KMS-11 (cell line): ENCODE measurements around the gene LBH.
A peak's percentile ranks its signal among the peaks of the same experiment; 100 is the strongest.

Source experiments
- H2AFZ ChIP-seq: fragments of 200-600 bp; sonication (generic); 2 replicates; pipeline ENCODE4 v1.6.1; 2016; ENCODE audit warnings: antibody characterized with exemption, mixed run types, low read depth
- H3K27ac ChIP-seq: fragments of 200-600 bp; sonication (generic); 2 replicates; pipeline ENCODE4 v1.6.1; 2016; ENCODE audit warnings: mild to moderate bottlenecking, mixed run types
- H3K27me3 ChIP-seq: fragments of 200-600 bp; sonication (generic); 2 replicates; pipeline ENCODE4 v1.6.1; 2017; ENCODE audit warnings: mild to moderate bottlenecking, low read depth, mixed run types, moderate library complexity; ENCODE audit not compliant: insufficient read depth
- H3K36me3 ChIP-seq: fragments of 200-600 bp; sonication (generic); 2 replicates; pipeline ENCODE4 v1.6.1; 2017; ENCODE audit warnings: mild to moderate bottlenecking, mixed run types; ENCODE audit not compliant: insufficient read depth
- H3K4me1 ChIP-seq: fragments of 200-600 bp; sonication (generic); 2 replicates; pipeline ENCODE4 v1.6.1; 2016; ENCODE audit warnings: mild to moderate bottlenecking, low read depth, mixed run types; ENCODE audit not compliant: poor library complexity, severe bottlenecking
- H3K4me2 ChIP-seq: fragments of 200-600 bp; sonication (generic); 2 replicates; pipeline ENCODE4 v1.7.0; 2016; ENCODE audit warnings: mild to moderate bottlenecking, mixed run types
- H3K4me3 ChIP-seq: fragments of 200-600 bp; sonication (generic); IDR thresholded peaks from 2 replicates; pipeline ENCODE4 v1.6.1; 2017; ENCODE audit warnings: low read depth, low read length, mixed read lengths; ENCODE audit not compliant: insufficient read depth
- H3K79me2 ChIP-seq: fragments of 200-600 bp; sonication (generic); 2 replicates; pipeline ENCODE4 v1.6.1; 2016; ENCODE audit warnings: low read depth, mixed run types; ENCODE audit not compliant: insufficient read depth
- H3K9ac ChIP-seq: fragments of 200-600 bp; sonication (generic); 2 replicates; pipeline ENCODE4 v1.6.1; 2016; ENCODE audit warnings: mild to moderate bottlenecking, mixed run types
- H4K20me1 ChIP-seq: fragments of 200-600 bp; sonication (generic); 2 replicates; pipeline ENCODE4 v1.6.1; 2016; ENCODE audit warnings: mild to moderate bottlenecking, mixed run types; ENCODE audit not compliant: insufficient read depth
- TF ChIP-seq, protein P1 (sequence below): fragments of 200-600 bp; sonication (generic); conservative IDR thresholded peaks from 2 replicates; pipeline ENCODE4 v1.6.1; 2017; ENCODE audit warnings: low read depth, mild to moderate bottlenecking, antibody characterized with exemption, low read length, moderate library complexity, mixed read lengths

Gene LBH

DNA sequence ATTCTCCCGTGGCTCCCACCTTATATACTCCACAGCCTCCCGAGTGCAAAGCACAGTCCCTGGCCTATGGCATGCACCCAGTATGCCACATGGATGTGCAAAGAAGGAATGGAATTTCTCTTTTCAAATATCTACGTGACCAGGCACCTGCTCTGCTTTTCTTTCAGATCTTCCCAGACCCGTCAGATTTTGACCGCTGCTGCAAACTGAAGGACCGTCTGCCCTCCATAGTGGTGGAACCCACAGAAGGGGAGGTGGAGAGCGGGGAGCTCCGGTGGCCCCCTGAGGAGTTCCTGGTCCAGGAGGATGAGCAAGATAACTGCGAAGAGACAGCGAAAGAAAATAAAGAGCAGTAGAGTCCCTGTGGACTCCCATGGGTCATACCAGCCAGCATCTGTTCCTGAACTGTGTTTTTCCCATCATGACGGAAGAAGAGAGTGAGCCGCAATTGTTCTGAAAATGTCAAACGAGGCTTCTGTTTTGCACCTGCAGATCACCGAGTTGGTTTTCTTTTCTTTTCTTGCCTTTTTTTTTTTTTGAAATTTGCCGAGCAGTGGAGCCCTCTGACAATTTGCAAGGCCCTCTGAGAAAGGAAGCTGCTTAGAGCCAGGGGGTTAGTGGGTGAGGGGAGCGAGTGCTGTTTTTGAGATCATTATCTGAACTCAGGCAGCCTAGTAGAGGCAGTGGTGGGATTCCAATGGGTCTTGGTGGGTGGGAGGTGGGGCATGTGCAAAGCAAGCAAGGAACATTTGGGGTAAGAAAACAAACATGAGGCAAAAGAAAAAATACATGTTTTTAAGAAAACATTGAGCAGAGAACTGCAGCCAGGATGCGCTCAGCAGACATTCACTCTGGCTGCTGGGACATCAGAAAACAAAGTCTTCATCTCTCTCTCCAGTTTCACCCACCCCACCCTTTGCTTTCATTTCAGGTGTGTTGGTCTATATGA lies 26.2 kb downstream of the LBH start:
- Histone ChIP-seq H3K27ac (peak overlapping the region; percentile 6; the same call in 1 of the 2 replicates), H3K36me3 (no peaks in the 10 kb centered on the region), H3K4me3 (no peak overlapping the region), H3K79me2 (no peaks in the 10 kb centered on the region), H4K20me1 (no peaks in the 10 kb centered on the region), H3K9ac (no peak overlapping the region), H3K4me1 (peaks cover 63% of the 10 kb centered on the region), H3K27me3 (no peaks in the 10 kb centered on the region), H3K4me2 (no peak overlapping the region; the same call in 1 of the 2 replicates), H2AFZ (no peak overlapping the region)
- TF ChIP-seq, protein P1, sequence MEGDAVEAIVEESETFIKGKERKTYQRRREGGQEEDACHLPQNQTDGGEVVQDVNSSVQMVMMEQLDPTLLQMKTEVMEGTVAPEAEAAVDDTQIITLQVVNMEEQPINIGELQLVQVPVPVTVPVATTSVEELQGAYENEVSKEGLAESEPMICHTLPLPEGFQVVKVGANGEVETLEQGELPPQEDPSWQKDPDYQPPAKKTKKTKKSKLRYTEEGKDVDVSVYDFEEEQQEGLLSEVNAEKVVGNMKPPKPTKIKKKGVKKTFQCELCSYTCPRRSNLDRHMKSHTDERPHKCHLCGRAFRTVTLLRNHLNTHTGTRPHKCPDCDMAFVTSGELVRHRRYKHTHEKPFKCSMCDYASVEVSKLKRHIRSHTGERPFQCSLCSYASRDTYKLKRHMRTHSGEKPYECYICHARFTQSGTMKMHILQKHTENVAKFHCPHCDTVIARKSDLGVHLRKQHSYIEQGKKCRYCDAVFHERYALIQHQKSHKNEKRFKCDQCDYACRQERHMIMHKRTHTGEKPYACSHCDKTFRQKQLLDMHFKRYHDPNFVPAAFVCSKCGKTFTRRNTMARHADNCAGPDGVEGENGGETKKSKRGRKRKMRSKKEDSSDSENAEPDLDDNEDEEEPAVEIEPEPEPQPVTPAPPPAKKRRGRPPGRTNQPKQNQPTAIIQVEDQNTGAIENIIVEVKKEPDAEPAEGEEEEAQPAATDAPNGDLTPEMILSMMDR, result no peak

DNA sequence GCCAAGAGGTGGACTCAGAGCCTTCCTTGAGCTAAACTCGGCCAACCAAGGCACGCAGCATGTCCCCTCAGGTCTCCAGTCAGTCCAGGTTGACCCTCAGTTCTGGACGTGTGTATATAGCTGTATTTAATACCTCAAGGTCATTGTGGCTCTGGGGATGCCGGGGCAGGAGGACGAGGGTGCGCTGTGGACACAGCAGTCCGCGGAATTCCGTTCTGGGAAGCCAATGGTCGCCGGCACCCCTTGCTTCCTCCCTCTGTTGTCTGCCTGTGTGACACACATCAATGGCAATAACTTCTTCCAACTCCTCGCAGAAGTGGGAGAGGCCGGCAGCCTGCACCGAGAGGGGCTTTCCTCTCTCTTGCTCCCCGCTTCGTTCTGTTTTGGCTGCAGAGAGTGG lies 27.7 kb downstream of the LBH start:
- Histone ChIP-seq H3K4me2 (no peak overlapping the region), H3K4me3 (no peak overlapping the region), H3K4me1 (peaks cover 50% of the 10 kb centered on the region), H3K79me2 (no peaks in the 10 kb centered on the region), H2AFZ (no peak overlapping the region), H4K20me1 (no peaks in the 10 kb centered on the region), H3K36me3 (no peaks in the 10 kb centered on the region), H3K27me3 (no peaks in the 10 kb centered on the region), H3K9ac (no peak overlapping the region), H3K27ac (no peak overlapping the region)
- TF ChIP-seq, protein P1, result no peak

DNA sequence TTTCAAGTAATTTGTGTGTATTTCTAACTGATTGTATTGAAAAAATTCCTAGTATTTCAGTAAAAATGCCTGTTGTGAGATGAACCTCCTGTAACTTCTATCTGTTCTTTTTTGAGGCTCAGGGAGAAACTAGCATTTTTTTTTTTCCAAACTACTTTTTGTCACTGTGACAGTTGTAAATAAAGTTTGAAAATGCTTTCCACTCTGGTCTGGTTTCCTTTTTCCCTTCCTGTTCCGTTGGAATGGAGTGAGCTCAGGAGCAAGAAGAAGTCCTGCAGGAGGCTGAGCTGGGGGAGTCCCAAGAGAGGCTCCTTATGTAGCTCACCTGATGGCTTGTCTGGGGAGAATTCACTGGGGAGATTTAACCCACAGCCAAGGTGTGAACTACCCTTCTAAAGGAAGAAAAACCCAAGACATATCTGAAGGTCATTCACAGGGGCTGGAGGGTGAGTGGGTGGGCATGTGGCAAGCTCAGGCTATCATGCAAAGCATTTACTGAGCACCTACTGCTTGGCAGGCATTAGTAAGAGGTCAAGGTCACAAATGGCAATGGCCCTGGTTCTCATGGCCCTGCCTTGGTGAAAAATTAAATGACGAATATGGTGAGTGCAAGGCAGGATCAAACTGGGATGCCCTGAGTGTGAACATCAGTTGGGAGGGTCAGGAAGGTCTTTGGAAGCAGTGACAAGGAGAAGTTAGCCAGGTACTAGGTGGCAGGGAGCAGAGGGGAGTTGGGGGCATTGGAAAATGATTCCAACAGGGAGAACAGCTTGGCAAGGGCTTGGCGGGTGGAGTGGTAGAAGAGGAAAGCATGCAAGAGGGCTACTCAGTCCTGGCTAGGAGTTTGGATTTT lies 28.7 kb downstream of the LBH start:
- TF ChIP-seq, protein P1, result no peak
- Histone ChIP-seq H4K20me1 (no peaks in the 10 kb centered on the region), H3K36me3 (no peaks in the 10 kb centered on the region), H3K9ac (no peak overlapping the region), H3K4me2 (no peak overlapping the region), H2AFZ (no peak overlapping the region), H3K4me1 (peaks cover 40% of the 10 kb centered on the region), H3K79me2 (no peaks in the 10 kb centered on the region), H3K27ac (no peak overlapping the region), H3K4me3 (no peak overlapping the region), H3K27me3 (no peaks in the 10 kb centered on the region)

DNA sequence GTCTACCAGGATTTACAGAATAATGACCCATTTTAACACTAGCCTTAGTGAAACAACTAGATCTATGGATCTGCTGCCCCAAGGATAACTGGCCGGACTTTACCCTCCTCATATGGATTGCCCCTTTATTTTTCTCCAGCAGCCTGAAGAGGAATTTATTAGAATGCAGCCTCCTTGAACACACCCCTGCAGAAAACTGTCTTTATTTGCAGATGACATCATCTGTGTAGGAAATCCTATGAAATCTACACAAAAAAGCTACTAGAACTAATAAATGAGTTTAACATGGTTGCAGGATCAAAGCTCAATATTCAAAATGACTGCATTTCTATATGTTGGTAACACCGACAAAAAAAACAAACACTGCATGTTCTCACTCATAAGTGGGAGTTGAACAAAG lies 29.6 kb downstream of the LBH start:
- H3K4me2 ChIP-seq, result no peak overlapping the region
- H2AFZ ChIP-seq, result no peak overlapping the region
- H3K9ac ChIP-seq, result no peak overlapping the region
- TF ChIP-seq, protein P1, result no peak
- H3K27me3 ChIP-seq, result no peaks in the 10 kb centered on the region
- no peaks in the 10 kb centered on the region for H3K79me2 ChIP-seq
- H3K36me3 ChIP-seq, result no peaks in the 10 kb centered on the region
- no peaks in the 10 kb centered on the region for H4K20me1 ChIP-seq
- H3K4me3 ChIP-seq, result no peak overlapping the region
- H3K27ac ChIP-seq, result no peak overlapping the region
- peaks cover 45% of the 10 kb centered on the region for H3K4me1 ChIP-seq
